Activated CD4-positive, CD25-positive, alpha-beta regulatory T cell (primary cell): ENCODE measurements around the gene APOC1.
"Not testable (repeated sequence)": the region's sequence is repeated elsewhere in the genome, so short reads cannot be mapped to it uniquely, and the experiment has no call there.

Experiments
- DNase-seq, 4 experiments: peaks; one replicate each; lab custom pipeline; 2025; lab: John Stamatoyannopoulos, UW

The APOC1 gene

DNA sequence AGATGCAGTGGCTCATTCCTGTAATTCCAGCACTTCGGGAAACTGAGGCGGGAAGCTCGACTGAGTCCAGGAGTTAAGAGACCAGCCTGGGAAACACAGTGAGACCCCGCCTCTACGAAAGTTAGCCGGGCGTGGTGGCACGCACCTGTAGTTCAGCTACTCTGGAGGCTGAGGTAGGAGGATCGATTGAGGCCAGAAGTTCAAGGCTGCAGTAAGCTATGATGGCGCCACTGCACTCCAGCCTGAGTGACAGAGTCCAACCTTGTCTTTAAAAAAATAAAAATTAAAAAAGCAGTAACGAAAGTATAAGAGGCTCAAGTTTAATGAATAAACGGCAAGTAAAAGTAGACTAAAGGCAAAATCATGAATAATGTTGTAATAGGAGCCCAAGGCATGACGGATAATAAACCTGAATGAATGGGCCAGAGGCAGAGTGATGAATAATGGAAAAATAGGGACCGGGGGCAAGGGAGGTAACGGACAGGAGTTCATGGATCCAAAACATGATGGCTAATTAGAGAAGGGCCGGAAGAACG, 24.5 kb upstream of the APOC1 start:
- no peak for DNase-seq

- DNase-seq: peak in 3 of 4 experiments; percentile 99 to 100 (median 99)
These were observed 23.9 kb upstream of the APOC1 start for GRCh38 chr19:44890366-44891015.

- peak in 2 of 4 experiments; percentile 99 to 100 for DNase-seq
These were observed 23.2 kb upstream of the APOC1 start, which contains the start of gene TOMM40 for GRCh38 chr19:44891016-44891882. Gene TOMM40, plus strand, starts transcription at chr19:44891254. Its CDS starts 162 bp downstream, at chr19:44891416.

DNA sequence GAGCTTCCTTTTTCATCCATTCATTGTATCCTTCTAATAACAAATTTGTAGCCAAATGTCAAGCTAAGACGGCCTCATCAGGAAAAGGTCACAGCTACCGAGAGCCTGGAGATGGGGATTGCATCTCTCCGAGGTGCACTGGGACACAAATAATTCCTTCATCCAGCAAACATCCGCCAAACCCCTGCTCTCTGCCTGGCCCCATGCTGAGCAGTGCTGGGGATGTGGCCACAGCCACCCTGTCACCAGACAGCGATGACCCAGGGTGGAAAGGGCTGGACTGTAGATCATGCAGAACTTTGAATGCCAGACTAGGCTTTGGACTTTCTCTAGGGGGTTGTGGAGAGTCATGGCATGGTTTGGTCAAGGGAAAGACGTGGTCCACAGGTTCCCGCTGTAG, 21.5 kb upstream of the APOC1 start:
- DNase-seq: no peak

DNA sequence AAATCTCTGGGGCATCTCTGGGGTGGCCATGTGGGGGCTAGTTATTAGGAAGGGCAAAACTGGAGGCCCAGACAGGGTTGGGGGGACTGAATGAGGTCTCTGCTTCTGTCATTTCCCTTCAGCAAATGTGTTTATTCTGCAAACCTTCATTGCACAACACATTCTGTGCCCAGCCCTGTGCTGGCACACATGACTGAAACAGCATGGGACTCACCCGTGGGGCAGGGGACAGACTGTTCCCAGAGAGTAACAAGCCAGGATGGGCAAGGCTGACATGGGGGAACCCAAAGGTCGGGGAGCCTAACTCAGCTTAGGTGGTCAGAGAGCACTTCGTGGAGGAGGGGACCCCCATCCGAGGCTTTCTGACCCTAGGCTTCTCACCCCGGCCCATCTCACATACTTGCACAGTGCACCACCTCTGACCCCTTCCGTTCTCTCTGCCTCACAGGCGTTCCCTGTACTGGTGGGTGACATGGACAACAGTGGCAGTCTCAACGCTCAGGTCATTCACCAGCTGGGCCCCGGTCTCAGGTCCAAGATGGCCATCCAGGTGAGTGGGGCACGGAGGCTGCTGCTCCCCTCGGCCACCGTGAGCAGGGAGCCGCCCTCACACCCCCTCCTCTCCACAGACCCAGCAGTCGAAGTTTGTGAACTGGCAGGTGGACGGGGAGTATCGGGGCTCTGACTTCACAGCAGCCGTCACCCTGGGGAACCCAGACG, 20.9 kb upstream of the APOC1 start:
- no peak for DNase-seq

GRCh38 chr19:44894052-44894400, 20.4 kb upstream of the APOC1 start:
- DNase-seq: no peak

GRCh38 chr19:44894946-44895345, 19.5 kb upstream of the APOC1 start:
- DNase-seq: no peak

DNA sequence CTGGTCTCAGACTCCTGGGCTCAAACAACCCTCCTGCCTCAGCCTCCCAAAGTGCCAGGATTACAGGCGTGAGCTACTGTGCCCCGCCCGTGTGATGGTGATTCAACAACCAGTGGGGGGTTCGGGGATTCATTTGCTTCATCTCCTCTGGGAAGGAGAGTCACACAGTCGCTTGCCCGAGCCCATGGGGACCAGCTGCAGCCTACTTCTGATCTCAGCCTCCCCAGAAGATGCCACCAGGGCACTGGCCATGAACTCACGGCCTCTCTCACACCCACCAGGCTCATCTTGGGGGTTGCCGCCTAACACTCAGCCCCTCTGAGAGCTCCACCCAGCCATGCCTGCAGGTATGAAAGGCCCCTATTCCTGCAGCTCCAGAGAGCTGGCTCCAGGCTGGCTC, 16.6 kb upstream of the APOC1 start:
- no peak for DNase-seq

DNA sequence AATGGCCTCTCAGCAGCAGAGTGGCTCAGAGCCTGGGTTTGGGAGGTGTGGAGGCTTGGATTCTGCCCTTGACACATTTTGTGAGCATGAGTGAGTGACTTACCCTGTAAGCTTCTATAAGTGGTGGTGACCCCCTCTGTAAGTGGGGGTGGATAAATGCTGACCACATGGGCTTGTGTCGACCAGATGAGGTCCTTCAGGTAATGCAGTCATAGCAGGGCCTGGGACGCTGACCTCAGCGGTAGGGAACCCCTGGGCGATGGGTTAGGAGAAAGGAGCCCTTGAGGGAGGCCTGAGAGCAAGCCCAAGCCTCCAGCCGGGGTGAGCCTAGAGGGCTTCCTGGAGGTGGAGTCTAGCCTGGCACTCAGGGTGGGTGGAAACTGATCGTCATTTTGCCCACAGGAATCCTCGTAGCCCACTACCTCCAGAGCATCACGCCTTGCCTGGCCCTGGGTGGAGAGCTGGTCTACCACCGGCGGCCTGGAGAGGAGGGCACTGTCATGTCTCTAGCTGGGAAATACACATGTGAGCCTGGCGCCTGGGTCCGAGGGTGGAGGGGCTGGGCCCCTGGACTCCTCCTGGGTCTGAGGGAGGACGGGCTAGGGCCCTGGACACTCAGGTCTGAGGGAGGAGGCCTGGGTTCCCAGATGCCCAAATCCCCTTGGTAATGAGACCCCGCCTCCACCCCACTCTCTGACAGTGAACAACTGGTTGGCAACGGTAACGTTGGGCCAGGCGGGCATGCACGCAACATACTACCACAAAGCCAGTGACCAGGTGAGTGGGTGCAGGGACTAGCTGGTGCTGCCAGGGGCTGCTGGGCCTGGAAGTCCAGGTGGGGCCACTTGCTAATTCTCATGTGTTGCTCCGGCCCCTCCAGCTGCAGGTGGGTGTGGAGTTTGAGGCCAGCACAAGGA, 13.8 kb upstream of the APOC1 start:
- no peak for DNase-seq

GRCh38 chr19:44903216-44903601, 11.2 kb upstream of the APOC1 start:
- DNase-seq: no peak

DNA sequence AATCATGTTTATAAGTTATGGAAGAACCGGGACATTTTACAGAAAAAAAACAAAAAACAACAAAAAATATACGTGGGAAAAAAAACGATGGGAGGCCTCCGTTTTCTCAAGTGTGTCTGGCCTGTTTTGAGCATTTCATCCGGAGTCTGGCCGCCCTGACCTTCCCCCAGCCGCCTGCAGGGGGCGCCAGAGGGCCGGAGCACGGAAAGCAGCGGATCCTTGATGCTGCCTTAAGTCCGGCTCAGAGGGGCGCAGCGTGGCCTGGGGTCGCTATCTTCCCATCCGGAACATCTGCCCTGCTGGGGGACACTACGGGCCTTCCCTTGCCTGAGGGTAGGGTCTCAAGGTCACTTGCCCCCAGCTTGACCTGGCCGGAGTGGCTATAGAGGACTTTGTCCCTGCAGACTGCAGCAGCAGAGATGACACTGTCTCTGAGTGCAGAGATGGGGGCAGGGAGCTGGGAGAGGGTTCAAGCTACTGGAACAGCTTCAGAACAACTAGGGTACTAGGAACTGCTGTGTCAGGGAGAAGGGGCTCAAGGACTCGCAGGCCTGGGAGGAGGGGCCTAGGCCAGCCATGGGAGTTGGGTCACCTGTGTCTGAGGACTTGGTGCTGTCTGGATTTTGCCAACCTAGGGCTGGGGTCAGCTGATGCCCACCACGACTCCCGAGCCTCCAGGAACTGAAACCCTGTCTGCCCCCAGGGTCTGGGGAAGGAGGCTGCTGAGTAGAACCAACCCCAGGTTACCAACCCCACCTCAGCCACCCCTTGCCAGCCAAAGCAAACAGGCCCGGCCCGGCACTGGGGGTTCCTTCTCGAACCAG, 10.6 kb upstream of the APOC1 start:
- DNase-seq: peak; percentile 52 to 77 (median 58)

DNA sequence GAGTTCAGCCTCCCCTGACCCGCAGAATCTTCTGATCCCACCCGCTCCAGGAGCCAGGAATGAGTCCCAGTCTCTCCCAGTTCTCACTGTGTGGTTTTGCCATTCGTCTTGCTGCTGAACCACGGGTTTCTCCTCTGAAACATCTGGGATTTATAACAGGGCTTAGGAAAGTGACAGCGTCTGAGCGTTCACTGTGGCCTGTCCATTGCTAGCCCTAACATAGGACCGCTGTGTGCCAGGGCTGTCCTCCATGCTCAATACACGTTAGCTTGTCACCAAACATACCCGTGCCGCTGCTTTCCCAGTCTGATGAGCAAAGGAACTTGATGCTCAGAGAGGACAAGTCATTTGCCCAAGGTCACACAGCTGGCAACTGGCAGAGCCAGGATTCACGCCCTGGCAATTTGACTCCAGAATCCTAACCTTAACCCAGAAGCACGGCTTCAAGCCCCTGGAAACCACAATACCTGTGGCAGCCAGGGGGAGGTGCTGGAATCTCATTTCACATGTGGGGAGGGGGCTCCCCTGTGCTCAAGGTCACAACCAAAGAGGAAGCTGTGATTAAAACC, 9.9 kb upstream of the APOC1 start:
- no peak for DNase-seq

GRCh38 chr19:44905437-44906160, 8.8 kb upstream of the APOC1 start, which contains the start of gene APOE:
Gene APOE, plus strand, starts transcription at chr19:44905796. Its CDS starts 829 bp downstream, at chr19:44906625.
- DNase-seq: no peak

DNA sequence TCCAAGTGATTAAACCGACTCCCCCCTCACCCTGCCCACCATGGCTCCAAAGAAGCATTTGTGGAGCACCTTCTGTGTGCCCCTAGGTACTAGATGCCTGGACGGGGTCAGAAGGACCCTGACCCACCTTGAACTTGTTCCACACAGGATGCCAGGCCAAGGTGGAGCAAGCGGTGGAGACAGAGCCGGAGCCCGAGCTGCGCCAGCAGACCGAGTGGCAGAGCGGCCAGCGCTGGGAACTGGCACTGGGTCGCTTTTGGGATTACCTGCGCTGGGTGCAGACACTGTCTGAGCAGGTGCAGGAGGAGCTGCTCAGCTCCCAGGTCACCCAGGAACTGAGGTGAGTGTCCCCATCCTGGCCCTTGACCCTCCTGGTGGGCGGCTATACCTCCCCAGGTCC, 6.8 kb upstream of the APOC1 start:
- no peak for DNase-seq

DNA sequence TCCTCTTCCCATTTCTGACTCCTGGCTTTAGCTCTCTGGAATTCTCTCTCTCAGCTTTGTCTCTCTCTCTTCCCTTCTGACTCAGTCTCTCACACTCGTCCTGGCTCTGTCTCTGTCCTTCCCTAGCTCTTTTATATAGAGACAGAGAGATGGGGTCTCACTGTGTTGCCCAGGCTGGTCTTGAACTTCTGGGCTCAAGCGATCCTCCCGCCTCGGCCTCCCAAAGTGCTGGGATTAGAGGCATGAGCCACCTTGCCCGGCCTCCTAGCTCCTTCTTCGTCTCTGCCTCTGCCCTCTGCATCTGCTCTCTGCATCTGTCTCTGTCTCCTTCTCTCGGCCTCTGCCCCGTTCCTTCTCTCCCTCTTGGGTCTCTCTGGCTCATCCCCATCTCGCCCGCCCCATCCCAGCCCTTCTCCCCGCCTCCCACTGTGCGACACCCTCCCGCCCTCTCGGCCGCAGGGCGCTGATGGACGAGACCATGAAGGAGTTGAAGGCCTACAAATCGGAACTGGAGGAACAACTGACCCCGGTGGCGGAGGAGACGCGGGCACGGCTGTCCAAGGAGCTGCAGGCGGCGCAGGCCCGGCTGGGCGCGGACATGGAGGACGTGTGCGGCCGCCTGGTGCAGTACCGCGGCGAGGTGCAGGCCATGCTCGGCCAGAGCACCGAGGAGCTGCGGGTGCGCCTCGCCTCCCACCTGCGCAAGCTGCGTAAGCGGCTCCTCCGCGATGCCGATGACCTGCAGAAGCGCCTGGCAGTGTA, 6.2 kb upstream of the APOC1 start:
- DNase-seq: no peak

DNA sequence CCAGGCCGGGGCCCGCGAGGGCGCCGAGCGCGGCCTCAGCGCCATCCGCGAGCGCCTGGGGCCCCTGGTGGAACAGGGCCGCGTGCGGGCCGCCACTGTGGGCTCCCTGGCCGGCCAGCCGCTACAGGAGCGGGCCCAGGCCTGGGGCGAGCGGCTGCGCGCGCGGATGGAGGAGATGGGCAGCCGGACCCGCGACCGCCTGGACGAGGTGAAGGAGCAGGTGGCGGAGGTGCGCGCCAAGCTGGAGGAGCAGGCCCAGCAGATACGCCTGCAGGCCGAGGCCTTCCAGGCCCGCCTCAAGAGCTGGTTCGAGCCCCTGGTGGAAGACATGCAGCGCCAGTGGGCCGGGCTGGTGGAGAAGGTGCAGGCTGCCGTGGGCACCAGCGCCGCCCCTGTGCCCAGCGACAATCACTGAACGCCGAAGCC, 5.6 kb upstream of the APOC1 start:
- no peak for DNase-seq

GRCh38 chr19:44909775-44910174, 4.6 kb upstream of the APOC1 start:
- DNase-seq: no peak

- DNase-seq: not testable (repeated sequence)
These were observed 2.5 kb upstream of the APOC1 start for GRCh38 chr19:44911896-44912295.

- no peak for DNase-seq
These were observed 1.6 kb upstream of the APOC1 start for GRCh38 chr19:44912854-44913253.
